KBM-7 (cell line): ENCODE data around the gene RBBP7.

Experiments
- DNase-seq: peaks from one replicate; pipeline ENCODE4 v3.0.0-alpha.2; 2015
- in situ Hi-C: fragments of 300-500 bp; cut with MboI; formaldehyde crosslinking; loops from 2 replicates; pipeline ENCODE4 v1.14.3; 2020; ENCODE audit warnings: low sequenced_read_pairs, low pct_unique_long_range_greater_than_20kb, mixed read lengths

Gene RBBP7

DNA sequence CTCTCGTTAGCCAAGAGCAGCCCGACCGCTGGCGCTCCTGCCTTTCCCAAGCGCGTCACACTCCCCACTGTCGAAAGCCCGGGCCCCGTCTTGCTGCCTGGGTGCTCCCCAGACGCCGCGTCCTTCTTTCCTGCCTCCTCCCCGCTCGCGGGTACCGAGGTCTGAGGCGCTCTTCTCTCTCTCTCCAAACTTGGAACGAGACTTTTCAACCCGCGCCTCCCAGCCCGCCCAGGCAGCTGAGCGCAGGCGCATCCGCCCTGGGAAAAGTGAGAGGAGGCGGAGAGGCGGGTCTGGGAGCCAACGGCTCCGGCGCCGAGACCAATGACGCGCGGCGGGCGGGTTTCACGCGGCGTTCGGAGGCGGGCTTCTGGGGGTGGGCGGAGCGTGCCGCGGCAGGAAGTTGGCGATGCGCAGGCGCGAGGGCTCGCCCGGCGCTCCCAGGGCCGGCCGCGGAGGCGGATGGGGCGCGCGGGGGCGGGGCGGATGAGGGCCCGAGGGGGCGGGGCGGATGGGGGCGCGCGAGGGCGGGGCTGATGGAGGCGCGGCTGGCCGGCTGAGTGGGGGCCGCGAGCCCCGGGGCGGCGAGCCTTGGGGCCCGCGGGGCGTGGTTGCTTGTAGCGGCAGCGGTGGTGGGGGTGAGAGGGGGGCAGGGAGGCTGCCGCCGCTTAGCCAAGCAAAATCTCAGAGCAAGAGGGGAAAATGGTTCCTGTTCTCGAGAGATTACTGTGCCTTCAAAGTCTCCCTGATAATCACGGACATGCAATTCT, at the start of gene RBBP7:
RBBP7 (minus strand) TSS at position 268 of the 767 bp plus-strand sequence. CDS start 309 bp downstream, outside the sequence.
- in situ Hi-C loops: no loop called here
- peak; percentile 96 for DNase-seq

DNA sequence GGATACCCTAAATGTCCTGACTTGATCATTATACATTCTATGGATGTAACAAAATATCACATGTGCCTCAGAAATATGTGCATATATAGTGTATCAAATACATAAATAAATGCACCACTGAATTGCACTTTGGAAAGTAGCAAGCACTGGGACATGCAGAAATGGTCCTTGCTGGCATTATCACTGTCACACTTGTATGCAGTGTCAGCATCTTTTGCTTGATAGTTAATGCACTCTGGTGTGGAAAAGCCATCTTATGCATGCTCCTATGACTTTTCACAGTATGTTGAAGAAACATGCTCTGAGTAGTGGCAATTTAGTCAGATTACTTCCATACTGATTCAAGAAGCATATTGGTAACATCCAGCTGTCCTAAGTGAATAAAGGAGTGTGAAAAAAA, 48.8 kb upstream of the RBBP7 start:
- in situ Hi-C loops: no loop called here

GRCh38 chrX:16917120-16917519, 47.0 kb upstream of the RBBP7 start:
- in situ Hi-C loops: no loop called here
- DNase-seq: no peak

More for the DNA sequence above, 48.8 kb upstream of the RBBP7 start:
- DNase-seq: no peak

DNA sequence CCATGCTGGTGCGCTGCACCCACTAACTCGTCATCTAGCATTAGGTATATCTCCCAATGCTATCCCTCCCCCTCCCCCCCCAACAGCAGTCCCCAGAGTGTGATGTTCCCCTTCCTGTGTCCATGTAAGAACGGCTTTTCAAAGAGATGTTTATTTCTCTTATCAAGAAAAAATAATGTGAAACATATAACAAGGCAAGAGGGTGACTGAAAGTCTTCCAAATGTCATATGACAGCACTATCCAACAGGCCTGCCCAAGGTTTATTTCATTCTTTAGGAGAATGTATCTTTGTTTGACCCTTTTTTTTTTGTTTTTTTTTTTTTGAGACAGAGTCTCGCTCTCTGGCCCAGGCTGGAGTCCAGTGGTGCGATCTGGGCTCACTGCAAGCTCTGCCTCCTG, 46.4 kb upstream of the RBBP7 start:
- in situ Hi-C loops: no loop called here
- no peak for DNase-seq

DNA sequence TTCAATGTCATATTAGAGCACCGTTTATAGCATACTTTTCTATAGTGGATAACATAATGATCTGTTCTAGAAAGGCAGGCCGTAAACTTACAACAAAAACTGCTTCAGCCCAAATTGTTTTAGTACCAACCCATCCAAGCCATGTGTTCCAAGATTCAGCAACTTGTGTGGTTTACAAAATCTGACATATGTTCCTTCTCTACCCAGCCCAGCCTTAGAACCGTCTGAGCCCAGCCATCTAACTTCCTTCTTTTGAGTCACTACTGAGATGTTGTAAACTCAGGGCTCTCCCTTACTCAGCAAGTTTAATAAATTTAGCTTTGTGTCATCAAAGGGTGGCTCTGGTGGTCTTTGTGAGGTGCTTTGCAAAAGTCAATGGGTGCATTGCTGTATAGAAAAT, 43.9 kb upstream of the RBBP7 start:
- in situ Hi-C loops: no loop called here
- peak; percentile 69 for DNase-seq

DNA sequence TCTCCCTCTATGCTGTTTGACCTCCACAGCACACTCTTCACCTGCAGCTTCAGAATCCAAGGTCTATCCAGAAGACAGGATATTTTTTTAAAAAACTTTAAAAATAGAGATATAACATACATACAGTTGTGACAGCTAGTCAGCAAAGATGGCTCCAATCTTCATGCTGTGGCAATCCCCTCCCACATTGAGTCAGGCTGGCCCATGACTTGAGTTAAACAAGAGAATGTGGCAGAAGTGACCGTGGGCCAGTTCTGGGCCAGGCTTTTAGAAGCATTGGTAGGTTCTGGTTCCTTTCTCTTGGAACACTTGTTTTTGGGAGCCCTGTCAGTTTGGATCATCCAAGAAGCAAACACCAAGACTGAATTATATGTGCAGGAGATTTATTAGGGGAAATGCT, 40.2 kb upstream of the RBBP7 start:
- in situ Hi-C loops: no loop called here
- no peak for DNase-seq

DNA sequence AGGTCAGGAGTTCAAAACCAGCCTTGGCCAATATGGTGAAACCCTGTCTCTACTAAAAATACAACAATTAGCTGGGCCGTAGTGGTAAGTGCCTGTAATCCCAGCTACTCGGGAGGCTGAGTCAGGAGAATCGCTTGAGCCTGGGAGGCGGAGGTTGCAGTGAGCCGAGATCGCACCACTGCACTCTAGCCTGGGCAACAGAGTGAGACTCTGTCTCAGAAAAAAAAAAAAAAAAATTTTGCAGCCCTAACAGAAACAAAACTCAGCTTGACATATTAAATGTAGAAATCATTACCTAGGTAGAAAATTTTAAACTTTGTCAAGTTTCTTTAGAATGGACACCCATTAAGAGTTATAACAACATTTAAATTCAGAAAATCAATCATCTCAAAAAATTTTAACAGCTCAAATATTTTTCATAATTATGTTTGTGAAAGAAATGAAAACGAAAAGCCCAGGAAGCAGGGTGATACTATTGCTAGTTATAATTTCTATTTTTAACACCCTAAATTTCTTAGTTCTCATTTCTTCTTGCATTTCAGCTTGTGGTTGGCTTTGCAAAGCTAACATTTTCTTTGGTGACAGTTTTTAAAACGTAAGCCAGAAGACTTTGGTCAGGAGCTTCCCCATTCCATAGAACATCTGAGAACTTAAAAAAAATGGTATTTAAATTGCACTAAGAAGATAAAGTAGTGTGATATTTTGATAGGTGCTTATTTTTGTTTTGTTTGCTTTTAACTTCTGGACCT, 33.3 kb upstream of the RBBP7 start:
- in situ Hi-C loops: no loop called here
- DNase-seq: peak; percentile 73

DNA sequence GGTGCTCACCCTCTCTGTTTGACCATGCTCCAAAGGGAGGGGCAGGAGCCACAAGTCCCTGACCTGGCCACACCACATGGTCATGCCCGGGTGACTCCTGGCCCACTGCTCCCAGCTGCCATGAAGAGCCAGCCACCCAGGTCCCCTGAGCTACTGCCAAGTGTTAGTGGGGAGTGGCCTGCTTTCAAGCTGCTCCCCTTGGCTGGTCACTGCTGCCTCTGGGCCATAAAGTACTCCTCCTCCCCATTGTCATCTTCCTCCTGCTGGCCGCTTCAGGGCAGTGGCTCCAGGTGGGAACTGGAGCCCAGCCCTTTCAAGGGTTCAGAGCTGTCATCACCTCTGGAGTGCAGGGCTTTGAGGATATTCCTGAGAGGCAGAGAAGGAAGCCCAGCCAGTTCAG, 27.3 kb upstream of the RBBP7 start:
- in situ Hi-C loops: loop anchor here (25.0 kb wide), 1 partner anchor 140 kb away; no protein-coding TSS in a partner anchor
- no peak for DNase-seq

- in situ Hi-C loops: loop anchor here (25.0 kb wide), 1 partner anchor 145 kb away; no protein-coding TSS in a partner anchor
- DNase-seq: peak; percentile 94
These were observed 22.6 kb upstream of the RBBP7 start for GRCh38 chrX:16892504-16893362.

GRCh38 chrX:16885628-16886027, 15.5 kb upstream of the RBBP7 start:
- no peak for DNase-seq
- in situ Hi-C loops: loop anchor here (25.0 kb wide), 1 partner anchor 152 kb away; no protein-coding TSS in a partner anchor

GRCh38 chrX:16883487-16883804, 13.3 kb upstream of the RBBP7 start:
- in situ Hi-C loops: loop anchor here (25.0 kb wide), 1 partner anchor 154 kb away; no protein-coding TSS in a partner anchor
- DNase-seq: no peak

DNA sequence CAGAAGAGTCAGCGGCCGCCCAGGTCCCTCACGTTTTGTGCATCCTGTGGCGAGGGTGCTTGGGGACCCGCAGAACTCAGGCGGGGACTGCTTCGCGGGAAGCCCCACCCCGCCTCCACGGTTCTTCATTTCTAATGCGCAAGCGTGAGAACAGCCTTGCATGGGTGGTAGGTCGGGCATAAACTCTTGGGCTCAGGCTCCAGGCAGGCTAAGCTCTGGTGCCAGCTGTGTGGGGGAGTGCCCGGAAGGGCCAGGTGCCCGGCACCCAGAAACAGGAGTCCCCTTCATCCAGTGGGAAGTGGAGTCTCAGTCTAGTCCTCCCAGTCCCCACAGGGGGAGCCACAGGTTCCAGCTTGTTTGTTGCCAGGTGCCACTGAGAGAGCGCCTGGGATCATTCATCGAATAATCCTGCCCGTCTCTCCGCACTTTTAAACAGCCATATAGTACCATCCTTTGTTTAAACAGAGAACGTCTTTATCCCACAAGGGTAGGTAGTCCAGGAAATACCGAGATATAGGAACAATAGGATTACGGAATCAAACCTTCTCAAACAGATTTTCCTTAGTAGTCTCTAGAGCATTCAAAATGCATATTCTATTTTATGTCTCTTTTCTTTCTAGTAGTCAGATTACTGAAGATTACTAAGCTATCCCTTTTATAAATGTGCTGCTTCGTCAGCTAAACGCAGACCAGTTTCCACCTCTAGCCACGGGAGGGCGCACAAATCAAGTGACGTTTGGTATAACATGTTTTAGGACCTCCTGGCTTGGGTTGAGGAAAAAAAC, 12.7 kb upstream of the RBBP7 start:
- DNase-seq: peak; percentile 79
- in situ Hi-C loops: loop anchor here (25.0 kb wide), 1 partner anchor 154 kb away; no protein-coding TSS in a partner anchor

GRCh38 chrX:16882169-16882568, 12.0 kb upstream of the RBBP7 start:
- peak; percentile 52 for DNase-seq
- in situ Hi-C loops: loop anchor here (25.0 kb wide), 1 partner anchor 155 kb away; no protein-coding TSS in a partner anchor

DNA sequence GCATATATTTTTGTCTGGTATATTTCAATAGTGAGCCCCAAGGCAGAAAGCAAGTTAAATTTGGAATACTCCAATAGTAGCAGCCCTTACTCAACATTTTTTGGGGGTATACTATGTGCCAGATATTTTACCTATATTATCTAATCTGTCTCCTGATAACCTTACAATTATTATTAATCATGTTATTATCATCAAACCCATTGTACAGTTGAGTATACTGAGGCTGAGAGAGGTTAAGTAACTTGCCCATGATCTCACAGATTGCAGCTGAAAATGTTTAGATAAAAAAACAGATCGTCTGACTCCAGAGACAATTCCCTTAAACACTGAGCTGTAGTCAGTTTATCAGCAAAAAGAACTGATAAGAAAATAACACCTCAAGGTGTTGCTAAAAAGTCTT, 6.5 kb upstream of the RBBP7 start:
- in situ Hi-C loops: loop anchor here (25.0 kb wide), 1 partner anchor 161 kb away; no protein-coding TSS in a partner anchor
- DNase-seq: no peak

GRCh38 chrX:16874458-16875095, 4.4 kb upstream of the RBBP7 start:
- in situ Hi-C loops: loop anchor here (25.0 kb wide), 1 partner anchor 163 kb away; no protein-coding TSS in a partner anchor
- DNase-seq: no peak

DNA sequence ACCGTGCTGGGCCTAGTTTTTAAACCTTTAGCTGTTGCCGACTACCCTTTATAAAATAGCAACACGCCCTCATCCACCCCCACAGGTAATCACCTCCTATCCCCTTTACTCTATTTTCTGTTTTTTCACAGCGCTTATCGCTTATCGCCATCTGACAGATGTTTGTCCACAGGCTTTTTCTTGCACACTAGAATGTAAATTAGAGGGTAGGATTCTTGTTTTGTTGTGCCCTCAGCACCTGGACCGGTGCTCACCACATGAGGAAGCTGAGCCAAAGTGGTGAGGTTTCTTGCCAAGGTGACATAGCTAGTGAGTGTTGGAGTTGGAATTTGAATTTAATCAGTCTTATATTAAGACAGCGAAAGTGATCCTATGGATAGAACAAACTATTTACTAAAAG, 2.9 kb upstream of the RBBP7 start:
- DNase-seq: no peak
- in situ Hi-C loops: no loop called here

GRCh38 chrX:16870862-16871815, 977 bp upstream of the RBBP7 start:
- in situ Hi-C loops: no loop called here
- peak; percentile 77 for DNase-seq
